HepG2 (cell line): ENCODE measurements around the gene IBSP.

Source experiments
- ARID2 ChIP-seq: sonication (generic); formaldehyde crosslinking; IDR thresholded peaks from 2 replicates; pipeline ENCODE4 v1.8.1; 2022; ENCODE audit warnings: mild to moderate bottlenecking, missing genetic modification reagents, borderline replicate concordance
- MED1 ChIP-seq: sonication (generic); formaldehyde crosslinking; IDR thresholded peaks from 2 replicates; pipeline ENCODE4 v1.4.0; 2020; ENCODE audit warnings: missing genetic modification reagents
- PITX1 ChIP-seq: sonication (generic); formaldehyde crosslinking; IDR thresholded peaks from 2 replicates; pipeline ENCODE4 v1.5.1; 2020; ENCODE audit warnings: mild to moderate bottlenecking, missing genetic modification reagents
- SRF ChIP-seq: IDR thresholded peaks from 2 replicates; pipeline ENCODE4 v1.6.1; 2011; ENCODE audit warnings: mild to moderate bottlenecking, low read depth, low read length, moderate library complexity
- TGIF2 ChIP-seq: IDR thresholded peaks from 2 replicates; pipeline ENCODE4 v1.6.1; 2016; ENCODE audit warnings: control low read depth, missing compliant biosample characterization
- ZNF124 ChIP-seq: sonication (generic); formaldehyde crosslinking; IDR thresholded peaks from 2 replicates; pipeline ENCODE4 v1.4.0; 2020; ENCODE audit warnings: missing genetic modification reagents
- ZNF30 ChIP-seq: sonication (generic); formaldehyde crosslinking; IDR thresholded peaks from 2 replicates; pipeline ENCODE4 v1.5.0; 2020; ENCODE audit warnings: mild to moderate bottlenecking, missing genetic modification reagents
- ZNF564 ChIP-seq: sonication (generic); formaldehyde crosslinking; IDR thresholded peaks from 2 replicates; pipeline ENCODE4 v1.8.1; 2023; ENCODE audit warnings: mild to moderate bottlenecking, missing genetic modification reagents
- ZNF766 ChIP-seq: sonication (generic); formaldehyde crosslinking; IDR thresholded peaks from 2 replicates; pipeline ENCODE4 v1.5.0; 2020; ENCODE audit warnings: missing genetic modification reagents, borderline replicate concordance
- TF ChIP-seq, protein P1 (sequence below): sonication (generic); formaldehyde crosslinking; IDR thresholded peaks from 2 replicates; pipeline ENCODE4 v1.8.1; 2023; ENCODE audit warnings: missing genetic modification reagents, inconsistent platforms, borderline replicate concordance
- TF ChIP-seq, protein P2 (sequence below): sonication (generic); formaldehyde crosslinking; IDR thresholded peaks from 2 replicates; pipeline ENCODE4 v1.5.0; 2020; ENCODE audit warnings: mild to moderate bottlenecking, missing genetic modification reagents, moderate library complexity
- TF ChIP-seq, protein P3 (sequence below): sonication (generic); formaldehyde crosslinking; IDR thresholded peaks from 2 replicates; pipeline ENCODE4 v1.4.0; 2020; ENCODE audit warnings: mild to moderate bottlenecking, missing genetic modification reagents

DNA sequence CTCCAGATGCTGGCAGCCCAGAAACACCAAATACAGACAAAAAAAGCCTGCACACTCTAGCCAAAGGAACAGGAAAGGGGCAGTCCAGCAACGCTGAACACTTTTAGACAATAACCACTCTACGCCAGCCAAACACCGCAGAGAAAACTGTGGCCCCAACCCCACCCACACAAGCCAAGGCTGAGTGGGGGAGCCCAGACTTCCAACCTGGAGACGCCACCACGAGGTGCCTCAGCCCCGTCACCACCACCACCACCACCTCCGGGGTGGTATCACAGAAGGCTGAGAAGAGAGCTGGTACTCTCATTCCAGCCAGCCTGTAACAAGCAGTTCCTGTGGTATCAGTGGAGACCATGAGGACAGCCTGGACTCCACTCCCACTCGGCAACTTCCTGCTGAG lies 56.2 kb downstream of the IBSP start:
- TF ChIP-seq, protein P1, sequence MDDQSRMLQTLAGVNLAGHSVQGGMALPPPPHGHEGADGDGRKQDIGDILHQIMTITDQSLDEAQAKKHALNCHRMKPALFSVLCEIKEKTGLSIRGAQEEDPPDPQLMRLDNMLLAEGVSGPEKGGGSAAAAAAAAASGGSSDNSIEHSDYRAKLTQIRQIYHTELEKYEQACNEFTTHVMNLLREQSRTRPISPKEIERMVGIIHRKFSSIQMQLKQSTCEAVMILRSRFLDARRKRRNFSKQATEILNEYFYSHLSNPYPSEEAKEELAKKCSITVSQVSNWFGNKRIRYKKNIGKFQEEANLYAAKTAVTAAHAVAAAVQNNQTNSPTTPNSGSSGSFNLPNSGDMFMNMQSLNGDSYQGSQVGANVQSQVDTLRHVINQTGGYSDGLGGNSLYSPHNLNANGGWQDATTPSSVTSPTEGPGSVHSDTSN: no peak
- TF ChIP-seq ZNF564 (CRISPR knock-in tag): no peak
- no peak for TF ChIP-seq PITX1
- TF ChIP-seq, protein P2, sequence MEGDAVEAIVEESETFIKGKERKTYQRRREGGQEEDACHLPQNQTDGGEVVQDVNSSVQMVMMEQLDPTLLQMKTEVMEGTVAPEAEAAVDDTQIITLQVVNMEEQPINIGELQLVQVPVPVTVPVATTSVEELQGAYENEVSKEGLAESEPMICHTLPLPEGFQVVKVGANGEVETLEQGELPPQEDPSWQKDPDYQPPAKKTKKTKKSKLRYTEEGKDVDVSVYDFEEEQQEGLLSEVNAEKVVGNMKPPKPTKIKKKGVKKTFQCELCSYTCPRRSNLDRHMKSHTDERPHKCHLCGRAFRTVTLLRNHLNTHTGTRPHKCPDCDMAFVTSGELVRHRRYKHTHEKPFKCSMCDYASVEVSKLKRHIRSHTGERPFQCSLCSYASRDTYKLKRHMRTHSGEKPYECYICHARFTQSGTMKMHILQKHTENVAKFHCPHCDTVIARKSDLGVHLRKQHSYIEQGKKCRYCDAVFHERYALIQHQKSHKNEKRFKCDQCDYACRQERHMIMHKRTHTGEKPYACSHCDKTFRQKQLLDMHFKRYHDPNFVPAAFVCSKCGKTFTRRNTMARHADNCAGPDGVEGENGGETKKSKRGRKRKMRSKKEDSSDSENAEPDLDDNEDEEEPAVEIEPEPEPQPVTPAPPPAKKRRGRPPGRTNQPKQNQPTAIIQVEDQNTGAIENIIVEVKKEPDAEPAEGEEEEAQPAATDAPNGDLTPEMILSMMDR (CRISPR knock-in tag): no peak
- TF ChIP-seq ZNF766 (CRISPR knock-in tag): no peak
- TF ChIP-seq ZNF124 (CRISPR knock-in tag): no peak
- no peak for TF ChIP-seq MED1 (CRISPR knock-in tag)
- TF ChIP-seq, protein P3, sequence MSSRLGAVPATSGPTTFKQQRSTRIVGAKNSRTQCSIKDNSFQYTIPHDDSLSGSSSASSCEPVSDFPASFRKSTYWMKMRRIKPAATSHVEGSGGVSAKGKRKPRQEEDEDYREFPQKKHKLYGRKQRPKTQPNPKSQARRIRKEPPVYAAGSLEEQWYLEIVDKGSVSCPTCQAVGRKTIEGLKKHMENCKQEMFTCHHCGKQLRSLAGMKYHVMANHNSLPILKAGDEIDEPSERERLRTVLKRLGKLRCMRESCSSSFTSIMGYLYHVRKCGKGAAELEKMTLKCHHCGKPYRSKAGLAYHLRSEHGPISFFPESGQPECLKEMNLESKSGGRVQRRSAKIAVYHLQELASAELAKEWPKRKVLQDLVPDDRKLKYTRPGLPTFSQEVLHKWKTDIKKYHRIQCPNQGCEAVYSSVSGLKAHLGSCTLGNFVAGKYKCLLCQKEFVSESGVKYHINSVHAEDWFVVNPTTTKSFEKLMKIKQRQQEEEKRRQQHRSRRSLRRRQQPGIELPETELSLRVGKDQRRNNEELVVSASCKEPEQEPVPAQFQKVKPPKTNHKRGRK: no peak
- TF ChIP-seq TGIF2 (CRISPR knock-in tag): no peak
- TF ChIP-seq SRF: no peak
- TF ChIP-seq ZNF30: no peak
- TF ChIP-seq ARID2: no peak
